ENCODE data around the gene FSCN2.

DNA sequence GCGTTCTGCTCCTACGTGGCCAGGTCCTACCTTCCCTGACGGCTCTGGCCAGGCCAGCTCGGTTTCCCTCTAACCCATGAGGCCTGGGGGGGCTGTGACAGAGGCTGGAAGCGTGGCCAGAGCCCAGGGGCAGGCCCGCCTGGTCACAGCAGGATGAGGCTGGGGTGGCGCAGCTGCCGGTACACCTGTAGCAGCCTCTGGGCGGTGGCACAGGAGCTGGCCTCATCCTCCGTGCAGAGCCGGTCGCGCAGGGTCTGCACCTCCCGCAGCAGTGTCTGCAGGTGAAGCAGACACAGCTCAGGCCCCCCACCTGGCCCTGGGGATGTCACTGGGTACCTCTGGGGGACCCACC lies 12.5 kb downstream of the FSCN2 start:
- TF ChIP-seq, protein P1, sequence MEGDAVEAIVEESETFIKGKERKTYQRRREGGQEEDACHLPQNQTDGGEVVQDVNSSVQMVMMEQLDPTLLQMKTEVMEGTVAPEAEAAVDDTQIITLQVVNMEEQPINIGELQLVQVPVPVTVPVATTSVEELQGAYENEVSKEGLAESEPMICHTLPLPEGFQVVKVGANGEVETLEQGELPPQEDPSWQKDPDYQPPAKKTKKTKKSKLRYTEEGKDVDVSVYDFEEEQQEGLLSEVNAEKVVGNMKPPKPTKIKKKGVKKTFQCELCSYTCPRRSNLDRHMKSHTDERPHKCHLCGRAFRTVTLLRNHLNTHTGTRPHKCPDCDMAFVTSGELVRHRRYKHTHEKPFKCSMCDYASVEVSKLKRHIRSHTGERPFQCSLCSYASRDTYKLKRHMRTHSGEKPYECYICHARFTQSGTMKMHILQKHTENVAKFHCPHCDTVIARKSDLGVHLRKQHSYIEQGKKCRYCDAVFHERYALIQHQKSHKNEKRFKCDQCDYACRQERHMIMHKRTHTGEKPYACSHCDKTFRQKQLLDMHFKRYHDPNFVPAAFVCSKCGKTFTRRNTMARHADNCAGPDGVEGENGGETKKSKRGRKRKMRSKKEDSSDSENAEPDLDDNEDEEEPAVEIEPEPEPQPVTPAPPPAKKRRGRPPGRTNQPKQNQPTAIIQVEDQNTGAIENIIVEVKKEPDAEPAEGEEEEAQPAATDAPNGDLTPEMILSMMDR (optimal IDR thresholded peaks at IDR 0.05 in 1 of 3, IDR thresholded peaks at IDR 0.05 in 1 of 3, conservative IDR thresholded peaks at IDR 0.05 in 1 of 3; ENCODE audit: extremely low read depth in 1 of 3, insufficient read depth in 2 of 3, low read length in 3 of 3): no peak
- no peak for TF ChIP-seq EZH2 (IDR thresholded peaks at IDR 0.05; ENCODE audit: low read length)
